Brain microvascular endothelial cell (primary cell): ENCODE data around the gene SPAG16.

Source experiments
- DNase-seq: peaks from one replicate; pipeline ENCODE4 v3.0.0-alpha.2; 2020
- H3K27ac ChIP-seq: fragments of 250-450 bp; sonication (Bioruptor Pico); 2 replicates; pipeline ENCODE4 v1.5.1; 2020; ENCODE audit warnings: mild to moderate bottlenecking, moderate library complexity
- H3K27me3 ChIP-seq: fragments of 250-450 bp; sonication (Bioruptor Pico); replicated peaks from 2 replicates; pipeline ENCODE4 v1.5.1; 2020; ENCODE audit warnings: mild to moderate bottlenecking
- H3K36me3 ChIP-seq: fragments of 250-450 bp; sonication (Bioruptor Pico); replicated peaks from 2 replicates; pipeline ENCODE4 v1.5.1; 2020; ENCODE audit warnings: mild to moderate bottlenecking
- H3K4me3 ChIP-seq: 2 replicates; pipeline ENCODE4 v1.5.1; 2011; ENCODE audit warnings: low read depth, mild to moderate bottlenecking, control low read depth, low read length, moderate library complexity
- in situ Hi-C: cut with HindIII; loops from 2 replicates; pipeline ENCODE4 v1.10.0; 2017; ENCODE audit warnings: low sequenced_read_pairs, low pct_ligation_motif_present
- TF ChIP-seq, protein P1 (sequence below): IDR thresholded peaks from 2 replicates; pipeline ENCODE4 v1.5.1; 2011; ENCODE audit warnings: low read depth, mild to moderate bottlenecking, moderate library complexity, low read length, control low read depth, inconsistent platforms; ENCODE audit errors: missing control alignments

SPAG16 gene

DNA sequence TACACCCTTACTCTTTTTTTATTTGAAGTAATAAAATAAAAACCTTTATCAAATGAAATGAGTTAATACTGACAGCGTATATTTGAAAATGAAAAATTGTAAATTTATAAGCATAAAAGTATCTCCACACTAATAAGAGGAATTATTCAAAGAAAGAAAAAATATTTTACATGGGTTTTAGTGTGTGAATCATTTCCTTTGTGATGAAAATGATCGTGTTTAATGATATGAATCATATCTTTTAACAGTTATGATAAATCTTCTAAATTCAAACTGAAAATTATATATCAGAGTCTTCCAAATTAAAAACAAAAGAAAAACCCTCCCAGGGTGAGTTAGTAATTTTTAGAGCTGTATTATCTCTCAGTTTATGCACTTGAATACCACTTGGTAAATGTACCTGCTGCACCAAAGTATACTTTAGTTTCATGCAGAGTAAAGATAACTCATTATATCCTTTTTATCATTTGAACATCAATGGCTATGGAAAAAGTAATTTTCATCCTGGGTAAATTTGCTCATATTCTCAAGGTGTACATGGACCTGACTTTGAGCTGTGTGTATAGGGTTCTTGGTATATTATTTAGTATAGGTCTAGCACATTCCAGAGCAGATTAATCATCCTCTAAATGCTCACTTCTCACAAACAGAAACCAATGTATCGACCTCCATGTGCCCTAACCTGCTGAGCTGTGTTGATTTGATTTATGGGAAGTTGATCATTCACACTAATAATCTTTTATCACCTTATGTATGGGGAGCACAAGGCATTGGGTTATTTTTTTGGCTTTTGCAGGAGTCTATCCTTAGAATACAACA lies 1027.9 kb downstream of the SPAG16 start:
- TF ChIP-seq, protein P1, sequence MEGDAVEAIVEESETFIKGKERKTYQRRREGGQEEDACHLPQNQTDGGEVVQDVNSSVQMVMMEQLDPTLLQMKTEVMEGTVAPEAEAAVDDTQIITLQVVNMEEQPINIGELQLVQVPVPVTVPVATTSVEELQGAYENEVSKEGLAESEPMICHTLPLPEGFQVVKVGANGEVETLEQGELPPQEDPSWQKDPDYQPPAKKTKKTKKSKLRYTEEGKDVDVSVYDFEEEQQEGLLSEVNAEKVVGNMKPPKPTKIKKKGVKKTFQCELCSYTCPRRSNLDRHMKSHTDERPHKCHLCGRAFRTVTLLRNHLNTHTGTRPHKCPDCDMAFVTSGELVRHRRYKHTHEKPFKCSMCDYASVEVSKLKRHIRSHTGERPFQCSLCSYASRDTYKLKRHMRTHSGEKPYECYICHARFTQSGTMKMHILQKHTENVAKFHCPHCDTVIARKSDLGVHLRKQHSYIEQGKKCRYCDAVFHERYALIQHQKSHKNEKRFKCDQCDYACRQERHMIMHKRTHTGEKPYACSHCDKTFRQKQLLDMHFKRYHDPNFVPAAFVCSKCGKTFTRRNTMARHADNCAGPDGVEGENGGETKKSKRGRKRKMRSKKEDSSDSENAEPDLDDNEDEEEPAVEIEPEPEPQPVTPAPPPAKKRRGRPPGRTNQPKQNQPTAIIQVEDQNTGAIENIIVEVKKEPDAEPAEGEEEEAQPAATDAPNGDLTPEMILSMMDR, result no peak
- Histone ChIP-seq H3K36me3 (no peaks in the 10 kb centered on the region), H3K4me3 (no peak overlapping the region), H3K27me3 (no peaks in the 10 kb centered on the region), H3K27ac (no peak overlapping the region)
- DNase-seq, result no peak
- in situ Hi-C loops, result no loop called here

DNA sequence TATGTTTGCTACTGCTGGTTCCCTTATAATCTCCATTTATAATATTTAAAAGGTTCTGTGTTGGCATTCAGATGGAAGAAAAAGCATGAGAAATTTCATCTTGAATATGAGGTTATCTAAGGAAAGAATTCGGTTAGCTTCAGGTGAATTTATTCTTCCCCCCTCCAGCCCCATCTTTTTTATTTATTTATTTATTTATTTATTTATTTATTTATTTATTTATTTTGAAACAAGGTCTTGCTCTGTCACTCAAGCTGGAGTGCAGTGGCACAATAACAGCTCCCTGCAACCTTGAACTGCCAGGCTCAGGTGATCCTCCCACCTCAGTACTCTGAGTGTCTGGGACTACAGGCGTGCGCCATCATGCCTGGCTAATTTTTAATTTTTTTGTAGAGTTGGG lies 1031.1 kb downstream of the SPAG16 start:
- Histone ChIP-seq H3K36me3 (no peaks in the 10 kb centered on the region), H3K27ac (no peak overlapping the region), H3K4me3 (no peak overlapping the region), H3K27me3 (no peaks in the 10 kb centered on the region)
- no peak for DNase-seq
- in situ Hi-C loops, result no loop called here
- TF ChIP-seq, protein P1, result no peak

DNA sequence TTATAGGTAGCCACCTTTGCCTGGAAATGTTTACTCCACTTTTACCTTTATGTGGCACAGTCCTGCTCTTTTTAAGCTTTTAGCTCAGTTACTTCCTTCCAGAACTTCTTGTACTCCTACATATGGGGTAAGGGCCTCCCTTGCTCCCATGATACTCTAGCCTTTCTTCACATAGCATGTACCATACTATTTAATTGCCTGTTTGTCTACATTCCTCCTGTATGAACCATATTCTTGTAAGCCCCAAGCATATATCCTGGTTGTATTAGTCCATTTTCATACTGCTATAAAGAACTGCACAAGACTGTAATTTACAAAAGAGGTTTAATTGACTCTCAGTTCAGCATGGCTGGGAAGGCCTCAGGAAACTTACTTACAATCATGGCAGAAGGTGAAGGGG lies 1035.9 kb downstream of the SPAG16 start:
- TF ChIP-seq, protein P1, result no peak
- Histone ChIP-seq H3K27ac (no peak overlapping the region), H3K4me3 (no peak overlapping the region), H3K36me3 (no peaks in the 10 kb centered on the region), H3K27me3 (no peaks in the 10 kb centered on the region)
- DNase-seq, result no peak
- in situ Hi-C loops, result no loop called here

DNA sequence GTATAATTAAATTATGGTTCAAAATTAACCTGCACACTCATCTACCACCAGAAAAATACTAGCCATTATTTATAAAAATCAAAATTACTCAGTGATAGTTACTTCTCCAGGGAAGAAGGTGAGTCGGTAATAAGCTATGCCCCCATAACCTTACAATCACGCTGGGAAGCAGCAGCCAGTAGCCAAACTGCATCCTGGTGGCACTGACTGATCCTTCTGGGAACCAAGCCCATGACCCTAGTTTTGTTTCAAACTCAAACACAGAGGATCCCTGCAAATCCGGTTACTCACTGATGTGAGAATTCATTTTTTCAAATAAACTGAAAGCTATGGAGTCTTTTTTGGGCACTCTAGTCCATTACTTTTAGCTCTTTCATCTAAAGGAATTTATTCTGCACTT lies 1038.4 kb downstream of the SPAG16 start:
- no peaks in the 10 kb centered on the region for H3K27me3 ChIP-seq
- in situ Hi-C loops, result no loop called here
- TF ChIP-seq, protein P1, result no peak
- H3K27ac ChIP-seq, result no peak overlapping the region
- no peak overlapping the region for H3K4me3 ChIP-seq
- H3K36me3 ChIP-seq, result no peaks in the 10 kb centered on the region
- peak; percentile 1 for DNase-seq

DNA sequence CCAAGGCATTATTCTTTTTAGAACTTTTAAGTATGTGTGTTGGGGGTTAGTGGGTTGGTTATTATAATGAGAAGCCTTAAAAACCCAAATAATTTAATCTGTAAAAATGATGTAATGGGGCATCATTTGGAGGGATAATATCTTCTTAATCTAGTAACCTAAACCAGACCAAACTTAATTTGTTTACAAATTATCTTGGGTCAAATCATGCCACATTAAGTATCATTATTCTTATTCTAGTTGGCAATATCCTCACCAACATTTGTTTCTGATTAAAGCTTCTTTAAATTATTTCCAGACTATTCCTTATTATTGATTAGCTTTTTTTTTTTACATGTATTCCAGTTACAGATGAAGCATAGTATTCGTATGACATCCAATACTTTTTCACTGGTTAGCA lies 1041.1 kb downstream of the SPAG16 start:
- no peak for DNase-seq
- TF ChIP-seq, protein P1, result no peak
- in situ Hi-C loops, result no loop called here
- no peak overlapping the region for H3K27ac ChIP-seq
- H3K36me3 ChIP-seq, result no peaks in the 10 kb centered on the region
- no peak overlapping the region for H3K4me3 ChIP-seq
- H3K27me3 ChIP-seq, result no peaks in the 10 kb centered on the region

DNA sequence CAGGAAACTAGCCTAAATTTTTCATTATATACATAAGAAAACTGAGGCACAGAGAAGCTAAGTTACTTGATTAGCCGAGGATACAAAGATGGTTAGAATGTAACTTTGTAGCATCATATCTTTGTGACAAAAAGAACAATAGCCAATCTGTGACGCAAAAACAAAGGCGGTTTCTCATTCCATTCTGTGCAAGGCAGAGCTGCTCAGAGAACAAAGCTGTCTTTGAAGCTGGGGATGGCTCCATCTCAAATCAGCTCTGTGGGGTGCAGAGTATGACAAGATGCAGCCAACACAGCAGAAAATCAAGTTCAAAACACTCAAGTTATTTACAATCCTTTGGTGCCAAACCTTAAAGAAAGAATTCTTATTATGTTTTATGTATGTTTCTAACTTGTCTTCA lies 1044.7 kb downstream of the SPAG16 start:
- TF ChIP-seq, protein P1, result no peak
- H3K4me3 ChIP-seq, result no peak overlapping the region
- in situ Hi-C loops, result no loop called here
- DNase-seq, result no peak
- no peaks in the 10 kb centered on the region for H3K27me3 ChIP-seq
- no peak overlapping the region for H3K27ac ChIP-seq
- H3K36me3 ChIP-seq, result no peaks in the 10 kb centered on the region
